CD4-positive, alpha-beta T cell (primary cell): ENCODE measurements around the gene ESRRB. TPM values are rescaled to one million over a fixed set of nuclear protein-coding genes. Genes with fewer than 3 reads are reported as not detected.

Experiments used
- ATAC-seq: fragments of 200-7000 bp; cut with Tn5 transposase; one replicate; pipeline ENCODE4 v1.10.0; 2022; ENCODE audit warnings: mild to moderate bottlenecking; ENCODE audit not compliant: poor library complexity
- CTCF ChIA-PET: fragments of 350-600 bp; sonication (Branson Sonifier 250); formaldehyde crosslinking; loops from one replicate; lab custom pipeline; 2021; ENCODE audit warnings: antibody characterized with exemption, inconsistent platforms; lab: Charles Lee
- POLR2A ChIA-PET: fragments of 350-600 bp; sonication (Branson Sonifier 250); formaldehyde crosslinking; loops from one replicate; lab custom pipeline; 2021; ENCODE audit warnings: antibody characterized with exemption, inconsistent platforms; lab: Charles Lee
- DNase-seq, 14 experiments: peaks; one replicate each; pipeline ENCODE4 v3.0.0-alpha.2; 2013 to 2020; ENCODE audit warnings: mixed read lengths in 2 of 14
- H3K27ac ChIP-seq, 2 donors: one replicate each; pipeline versions ENCODE4 v1.5.1 to v1.7.0; 2013; ENCODE audit warnings: low read length in 2 of 2, low read depth in 1 of 2, mild to moderate bottlenecking in 1 of 2
- H3K27me3 ChIP-seq, 2 experiments: 1 replicate in 1 of 2; 2 replicates in 1 of 2; pipeline versions ENCODE4 v1.6.1 to v1.7.0; 2013; ENCODE audit warnings: low read length in 2 of 2, control low read depth in 1 of 2, mild to moderate bottlenecking in 1 of 2, moderate library complexity in 1 of 2; ENCODE audit not compliant: insufficient read depth in 2 of 2, control insufficient read depth in 1 of 2
- H3K36me3 ChIP-seq: one replicate; pipeline ENCODE4 v1.6.1; 2013; ENCODE audit warnings: low read length, control low read depth; ENCODE audit not compliant: insufficient read depth
- H3K4me1 ChIP-seq: one replicate; pipeline ENCODE4 v1.6.1; 2013; ENCODE audit warnings: low read length, control low read depth; ENCODE audit not compliant: insufficient read depth
- H3K4me3 ChIP-seq: one replicate; pipeline ENCODE4 v1.5.1; 2013; ENCODE audit warnings: mild to moderate bottlenecking, low read length, moderate library complexity
- H3K9me3 ChIP-seq, 2 experiments: 1 replicate in 1 of 2; 2 replicates in 1 of 2; pipeline versions ENCODE4 v1.6.1 to v1.7.0; 2013; ENCODE audit warnings: low read length in 2 of 2, mild to moderate bottlenecking in 2 of 2, control low read depth in 1 of 2, moderate library complexity in 1 of 2; ENCODE audit not compliant: control insufficient read depth in 1 of 2, insufficient read depth in 1 of 2
- H3K27ac Mint-ChIP-seq: one replicate; pipeline ENCODE4 v1.8.0; 2020; ENCODE audit warnings: mixed read lengths
- H3K27me3 Mint-ChIP-seq: one replicate; pipeline ENCODE4 v1.8.0; 2021; ENCODE audit warnings: mixed read lengths
- H3K36me3 Mint-ChIP-seq: one replicate; pipeline ENCODE4 v1.8.0; 2021; ENCODE audit warnings: low read depth, mixed read lengths
- H3K4me1 Mint-ChIP-seq: one replicate; pipeline ENCODE4 v1.8.0; 2021; ENCODE audit warnings: low read depth, mixed read lengths
- H3K4me3 Mint-ChIP-seq: one replicate; pipeline ENCODE4 v1.8.0; 2020; ENCODE audit warnings: mild to moderate bottlenecking, mixed read lengths
- H3K9me3 Mint-ChIP-seq: one replicate; pipeline ENCODE4 v1.8.0; 2020; ENCODE audit warnings: mixed read lengths
- CTCF ChIP-seq: fragments of 200-600 bp; IDR thresholded peaks from one replicate; pipeline ENCODE4 v1.8.0; 2022; ENCODE audit warnings: antibody characterized with exemption, mild to moderate bottlenecking
- intact Hi-C, 2 experiments: fragments of 100-400 bp; cut with DNase I in 1 of 2; cut with micrococcal nuclease in 1 of 2; formaldehyde crosslinking; loops; one replicate each; pipeline versions ENCODE4 v1.15.1 to v1.9.0; 2023 to 2025; cut with DNase I, micrococcal nuclease
- total RNA-seq, 174 experiments: library from RNA in 2 of 174; stranded (reverse) in 2 of 174; gene quantifications; one replicate each; pipeline ENCODE4 v1.2.3 and lab custom pipeline; 2021 to 2026

Gene ESRRB
- total RNA-seq, 2 experiments from 2014 or later = 0.17 to 0.27 TPM

- Mint-ChIP-seq H3K27me3 (peaks cover 10% of the 10 kb centered on the region), H3K36me3 (no peaks in the 10 kb centered on the region), H3K4me1 (no peaks in the 10 kb centered on the region), H3K27ac (no peak overlapping the region), H3K4me3 (no peak overlapping the region), H3K9me3 (no peaks in the 10 kb centered on the region)
- no peak for TF ChIP-seq CTCF
- POLR2A ChIA-PET = no interaction called here
- Histone ChIP-seq H3K36me3 (no peaks in the 10 kb centered on the region), H3K9me3 (no peaks in the 10 kb centered on the region), H3K27ac (no peak overlapping the region), H3K27me3 (peaks cover 3 to 4% of the 10 kb centered on the region in 2 experiments), H3K4me3 (no peak overlapping the region), H3K4me1 (no peaks in the 10 kb centered on the region)
- ATAC-seq = no peak
- CTCF ChIA-PET = no interaction called here
- no peak for DNase-seq
- intact Hi-C loops = no loop called here
These were observed 39.1 kb upstream of the ESRRB start for GRCh38 chr14:76336876-76337275.

GRCh38 chr14:76337635-76338545 lies 38.0 kb upstream of the ESRRB start:
- Histone ChIP-seq H3K4me3 (no peak overlapping the region), H3K27ac (no peak overlapping the region), H3K9me3 (no peaks in the 10 kb centered on the region), H3K36me3 (no peaks in the 10 kb centered on the region), H3K4me1 (no peaks in the 10 kb centered on the region), H3K27me3 (peaks cover 0 to 6% of the 10 kb centered on the region in 2 experiments)
- ATAC-seq (no peak), DNase-seq (no peak)
- Mint-ChIP-seq H3K9me3 (no peaks in the 10 kb centered on the region), H3K27ac (no peak overlapping the region), H3K27me3 (peaks cover 12% of the 10 kb centered on the region), H3K4me1 (no peaks in the 10 kb centered on the region), H3K4me3 (no peak overlapping the region), H3K36me3 (no peaks in the 10 kb centered on the region)
- intact Hi-C loops = no loop called here
- ChIA-PET CTCF (no interaction called here), POLR2A (no interaction called here)
- no peak for TF ChIP-seq CTCF

- intact Hi-C loops = no loop called here
These were observed 36.0 kb upstream of the ESRRB start for GRCh38 chr14:76339728-76340615.

More at GRCh38 chr14:76339728-76340615, 36.0 kb upstream of the ESRRB start:
- H3K4me3 ChIP-seq = no peak overlapping the region
- ATAC-seq = no peak
- no peaks in the 10 kb centered on the region for H3K36me3 ChIP-seq
- Mint-ChIP-seq H3K36me3 (no peaks in the 10 kb centered on the region), H3K4me1 (no peaks in the 10 kb centered on the region), H3K9me3 (peaks cover 2% of the 10 kb centered on the region), H3K27ac (no peak overlapping the region), H3K4me3 (no peak overlapping the region), H3K27me3 (peaks cover 17% of the 10 kb centered on the region)
- no peaks in the 10 kb centered on the region for H3K4me1 ChIP-seq
- TF ChIP-seq CTCF = no peak
- no peak for DNase-seq
- peaks cover 0 to 4% of the 10 kb centered on the region in 2 experiments for H3K9me3 ChIP-seq
- POLR2A ChIA-PET = no interaction called here
- CTCF ChIA-PET = no interaction called here
- peaks cover 0 to 4% of the 10 kb centered on the region in 2 experiments for H3K27me3 ChIP-seq
- H3K27ac ChIP-seq = no peak overlapping the region
